GM10266 (cell line): ENCODE data around the gene ALX1.

Experiments
- DNase-seq: peaks from one replicate; pipeline ENCODE4 v3.0.0; 2012; ENCODE audit errors: extremely low spot score
- TF ChIP-seq, protein P1 (sequence below): IDR thresholded peaks from 2 replicates; pipeline ENCODE4 v1.5.1; 2012; ENCODE audit warnings: mild to moderate bottlenecking, low read depth; ENCODE audit not compliant: control insufficient read depth, insufficient read depth; ENCODE audit errors: missing control alignments

Gene ALX1

DNA sequence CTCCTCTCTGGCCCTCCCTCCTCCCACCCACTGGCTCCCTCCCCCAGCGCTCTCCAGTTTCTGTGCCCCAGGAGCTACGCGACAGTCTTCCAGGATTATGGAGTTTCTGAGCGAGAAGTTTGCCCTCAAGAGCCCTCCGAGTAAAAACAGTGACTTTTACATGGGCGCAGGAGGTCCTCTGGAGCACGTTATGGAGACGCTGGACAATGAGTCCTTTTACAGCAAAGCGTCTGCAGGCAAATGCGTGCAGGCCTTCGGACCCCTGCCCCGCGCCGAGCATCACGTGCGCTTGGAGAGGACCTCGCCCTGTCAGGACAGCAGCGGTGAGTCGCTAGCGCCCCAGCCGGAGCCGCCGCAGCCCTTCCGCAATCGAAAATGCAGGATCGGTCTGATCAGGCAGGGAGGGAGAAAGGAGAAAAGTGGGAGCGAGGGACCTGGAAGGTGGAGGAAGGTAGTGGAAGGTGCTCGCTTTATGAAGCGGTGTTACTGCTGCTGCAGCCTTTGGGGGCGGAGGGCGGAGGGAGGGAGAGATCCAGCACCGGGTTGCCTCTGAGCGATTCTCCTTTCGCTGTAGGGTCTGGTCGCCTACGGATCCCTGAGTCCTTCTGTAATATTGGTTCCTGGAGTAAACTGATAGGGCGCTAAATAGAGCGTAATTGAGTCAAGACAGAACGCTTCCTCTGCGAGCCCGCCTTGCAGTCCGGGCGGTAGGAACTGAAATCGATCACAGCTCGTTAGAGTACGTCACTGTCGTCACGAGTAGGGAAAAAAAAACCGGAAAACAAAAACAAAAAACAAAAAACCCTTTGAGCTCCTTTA lies at the start of gene ALX1:
Gene ALX1 (plus strand): TSS at position 56 of the 819 bp plus-strand sequence. CDS start 42 bp downstream, at position 98.
- DNase-seq = no peak
- TF ChIP-seq, protein P1, sequence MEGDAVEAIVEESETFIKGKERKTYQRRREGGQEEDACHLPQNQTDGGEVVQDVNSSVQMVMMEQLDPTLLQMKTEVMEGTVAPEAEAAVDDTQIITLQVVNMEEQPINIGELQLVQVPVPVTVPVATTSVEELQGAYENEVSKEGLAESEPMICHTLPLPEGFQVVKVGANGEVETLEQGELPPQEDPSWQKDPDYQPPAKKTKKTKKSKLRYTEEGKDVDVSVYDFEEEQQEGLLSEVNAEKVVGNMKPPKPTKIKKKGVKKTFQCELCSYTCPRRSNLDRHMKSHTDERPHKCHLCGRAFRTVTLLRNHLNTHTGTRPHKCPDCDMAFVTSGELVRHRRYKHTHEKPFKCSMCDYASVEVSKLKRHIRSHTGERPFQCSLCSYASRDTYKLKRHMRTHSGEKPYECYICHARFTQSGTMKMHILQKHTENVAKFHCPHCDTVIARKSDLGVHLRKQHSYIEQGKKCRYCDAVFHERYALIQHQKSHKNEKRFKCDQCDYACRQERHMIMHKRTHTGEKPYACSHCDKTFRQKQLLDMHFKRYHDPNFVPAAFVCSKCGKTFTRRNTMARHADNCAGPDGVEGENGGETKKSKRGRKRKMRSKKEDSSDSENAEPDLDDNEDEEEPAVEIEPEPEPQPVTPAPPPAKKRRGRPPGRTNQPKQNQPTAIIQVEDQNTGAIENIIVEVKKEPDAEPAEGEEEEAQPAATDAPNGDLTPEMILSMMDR = no peak

DNA sequence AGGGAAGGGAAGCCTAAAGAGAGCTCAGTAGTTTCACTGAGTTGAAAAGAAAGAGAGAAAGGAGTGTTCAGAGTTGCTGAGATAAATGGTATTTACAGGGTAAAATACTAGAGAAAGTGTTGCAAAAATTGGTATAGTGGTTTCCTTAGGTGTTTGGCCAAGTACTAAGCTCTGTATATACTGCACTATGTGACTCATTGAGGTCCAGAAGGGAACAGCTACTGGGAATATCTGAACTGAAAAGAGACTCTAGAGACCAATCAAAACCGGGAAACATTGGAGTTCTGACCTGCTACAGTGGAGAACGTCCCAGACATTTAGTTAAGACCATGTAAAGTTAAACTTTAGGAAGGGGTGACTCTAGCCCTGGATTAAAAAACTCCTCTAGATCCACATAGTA lies 42.7 kb upstream of the ALX1 start:
- no peak for DNase-seq
- TF ChIP-seq, protein P1 = no peak

DNA sequence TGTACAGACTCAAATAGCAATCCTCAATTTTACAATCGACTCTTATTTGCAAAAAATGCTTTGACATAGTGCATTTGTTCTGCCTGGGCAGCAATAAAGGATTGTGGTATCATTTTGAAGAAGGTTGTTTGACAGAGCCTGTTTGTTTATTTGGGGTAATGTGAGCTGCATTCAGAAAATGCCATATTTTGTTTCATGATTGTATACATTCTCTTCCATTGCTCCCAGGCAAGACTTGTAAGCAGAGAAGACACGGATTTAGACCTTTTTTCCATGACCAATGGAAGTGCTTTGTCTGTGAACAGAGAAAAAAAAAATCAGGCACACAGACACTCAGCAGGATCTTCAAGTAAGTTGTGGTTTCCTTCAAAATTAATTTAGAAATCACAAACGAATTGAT lies 35.5 kb upstream of the ALX1 start:
- TF ChIP-seq, protein P1 = no peak

DNA sequence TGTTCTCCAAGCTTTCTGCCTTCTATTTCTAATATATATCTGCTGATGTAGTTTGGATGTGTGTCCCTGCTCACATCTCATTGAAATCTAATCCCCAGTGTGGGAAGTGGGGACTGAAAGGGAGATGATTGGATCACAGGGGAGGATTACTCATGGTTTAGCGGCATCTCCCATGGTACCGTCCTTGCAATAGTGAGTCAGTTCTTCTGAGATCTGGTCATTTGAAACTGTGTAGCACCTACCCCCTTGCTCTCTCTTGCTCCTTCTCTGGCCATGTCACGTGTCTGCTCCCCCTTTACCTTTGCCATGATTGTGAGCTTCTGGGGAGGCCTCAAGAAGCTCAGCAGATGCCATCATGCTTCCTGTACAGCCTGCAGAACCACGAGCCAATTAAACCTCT lies 26.2 kb upstream of the ALX1 start:
- TF ChIP-seq, protein P1 = no peak
- DNase-seq = no peak

More for the DNA sequence above, 35.5 kb upstream of the ALX1 start:
- DNase-seq = no peak

DNA sequence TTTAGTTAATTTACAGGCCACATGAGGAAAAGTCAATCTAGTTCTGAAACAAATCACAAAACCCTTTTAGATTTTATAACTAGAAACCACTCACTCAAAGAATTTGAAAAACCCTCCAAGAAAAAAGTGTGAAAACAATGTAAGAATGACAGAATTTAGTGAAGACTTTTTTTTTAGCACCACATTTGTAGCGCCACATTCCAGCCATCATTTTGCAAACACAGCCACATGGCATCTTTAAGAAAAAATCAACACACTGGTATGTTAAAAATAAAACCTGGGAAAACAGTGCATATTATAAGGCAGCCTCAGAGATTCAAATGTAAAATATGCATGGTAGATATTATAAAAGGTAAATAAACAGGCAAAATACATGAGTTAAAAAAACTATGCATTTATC lies 22.3 kb upstream of the ALX1 start:
- no peak for DNase-seq
- TF ChIP-seq, protein P1 = no peak

DNA sequence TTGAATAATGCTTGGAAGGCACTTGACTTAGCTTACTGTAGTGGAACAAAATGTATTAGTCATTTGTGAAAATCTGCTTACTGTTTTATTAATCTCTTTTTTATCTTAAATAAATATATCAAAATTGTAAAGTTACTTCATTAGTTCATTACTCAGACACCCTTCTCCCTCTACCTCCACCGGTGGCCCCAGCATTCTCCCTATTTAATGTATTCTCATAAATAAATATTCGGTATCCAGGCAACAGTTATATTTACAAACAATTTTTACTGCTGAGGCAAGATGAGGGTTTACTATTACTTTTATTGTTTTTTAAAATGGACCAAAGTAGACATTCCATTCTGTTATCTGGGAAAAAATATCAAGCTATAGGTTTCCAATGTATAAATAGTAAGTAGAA lies 19.6 kb upstream of the ALX1 start:
- TF ChIP-seq, protein P1 = no peak
- DNase-seq = no peak

DNA sequence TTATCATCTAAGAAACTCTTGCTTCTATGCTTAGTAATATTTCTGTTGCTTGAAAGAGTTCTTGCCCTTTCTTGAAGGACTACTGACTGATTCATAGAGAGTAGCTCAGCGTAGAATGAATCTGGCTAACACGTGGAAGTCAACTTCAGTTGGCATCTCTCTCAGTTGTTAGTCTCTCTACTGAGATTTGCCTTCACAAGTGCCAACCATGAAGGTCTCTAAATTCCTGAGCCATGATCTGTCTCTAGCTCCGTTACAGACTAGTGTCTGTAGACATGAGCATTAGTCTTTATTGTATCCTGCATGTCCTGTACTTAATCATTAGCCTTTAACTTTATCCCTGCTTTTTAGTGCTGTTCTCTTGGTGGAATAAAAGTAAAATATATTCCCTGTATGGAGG lies 19.1 kb upstream of the ALX1 start:
- no peak for DNase-seq
- TF ChIP-seq, protein P1 = no peak
